ENCODE measurements around the gene TPPP3.

DNA sequence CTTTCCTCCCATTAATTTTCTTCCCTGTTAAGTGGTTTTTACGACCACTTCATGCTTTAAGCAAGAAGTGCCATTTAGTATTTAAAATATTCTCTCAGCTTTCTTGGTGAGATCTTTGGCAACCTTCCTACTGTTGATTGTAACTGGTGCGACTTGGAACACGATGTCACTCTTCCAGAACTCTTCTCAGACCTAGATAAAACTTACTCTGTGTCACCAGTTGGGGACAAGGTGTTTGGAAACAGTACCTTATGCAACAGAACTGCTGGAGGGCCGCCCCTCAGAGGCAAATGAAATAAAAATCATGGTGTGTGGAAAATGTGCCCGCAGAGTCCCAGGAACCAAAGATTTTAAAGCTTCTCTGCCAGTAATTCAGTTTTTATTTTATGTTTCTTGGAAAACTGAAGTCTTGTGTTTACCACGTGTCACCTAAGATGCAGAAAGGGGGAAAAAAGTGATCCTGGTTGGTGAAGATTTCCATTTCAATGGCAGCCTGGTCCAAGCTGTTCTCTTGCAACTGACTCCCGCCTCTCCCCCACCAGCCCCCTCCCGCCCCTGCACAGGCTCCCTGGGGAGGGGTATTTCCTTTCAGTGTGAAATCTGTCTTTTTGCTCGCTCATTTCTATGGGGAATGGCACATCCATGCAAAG is 30.4 kb upstream of the TPPP3 start:
- TF ChIP-seq, protein P1, sequence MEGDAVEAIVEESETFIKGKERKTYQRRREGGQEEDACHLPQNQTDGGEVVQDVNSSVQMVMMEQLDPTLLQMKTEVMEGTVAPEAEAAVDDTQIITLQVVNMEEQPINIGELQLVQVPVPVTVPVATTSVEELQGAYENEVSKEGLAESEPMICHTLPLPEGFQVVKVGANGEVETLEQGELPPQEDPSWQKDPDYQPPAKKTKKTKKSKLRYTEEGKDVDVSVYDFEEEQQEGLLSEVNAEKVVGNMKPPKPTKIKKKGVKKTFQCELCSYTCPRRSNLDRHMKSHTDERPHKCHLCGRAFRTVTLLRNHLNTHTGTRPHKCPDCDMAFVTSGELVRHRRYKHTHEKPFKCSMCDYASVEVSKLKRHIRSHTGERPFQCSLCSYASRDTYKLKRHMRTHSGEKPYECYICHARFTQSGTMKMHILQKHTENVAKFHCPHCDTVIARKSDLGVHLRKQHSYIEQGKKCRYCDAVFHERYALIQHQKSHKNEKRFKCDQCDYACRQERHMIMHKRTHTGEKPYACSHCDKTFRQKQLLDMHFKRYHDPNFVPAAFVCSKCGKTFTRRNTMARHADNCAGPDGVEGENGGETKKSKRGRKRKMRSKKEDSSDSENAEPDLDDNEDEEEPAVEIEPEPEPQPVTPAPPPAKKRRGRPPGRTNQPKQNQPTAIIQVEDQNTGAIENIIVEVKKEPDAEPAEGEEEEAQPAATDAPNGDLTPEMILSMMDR (IDR thresholded peaks at IDR 0.05): no peak
- no peak for TF ChIP-seq POLR2AphosphoS5 (IDR thresholded peaks at IDR 0.05; ENCODE audit: low read depth, low read length)
- TF ChIP-seq, protein P2, sequence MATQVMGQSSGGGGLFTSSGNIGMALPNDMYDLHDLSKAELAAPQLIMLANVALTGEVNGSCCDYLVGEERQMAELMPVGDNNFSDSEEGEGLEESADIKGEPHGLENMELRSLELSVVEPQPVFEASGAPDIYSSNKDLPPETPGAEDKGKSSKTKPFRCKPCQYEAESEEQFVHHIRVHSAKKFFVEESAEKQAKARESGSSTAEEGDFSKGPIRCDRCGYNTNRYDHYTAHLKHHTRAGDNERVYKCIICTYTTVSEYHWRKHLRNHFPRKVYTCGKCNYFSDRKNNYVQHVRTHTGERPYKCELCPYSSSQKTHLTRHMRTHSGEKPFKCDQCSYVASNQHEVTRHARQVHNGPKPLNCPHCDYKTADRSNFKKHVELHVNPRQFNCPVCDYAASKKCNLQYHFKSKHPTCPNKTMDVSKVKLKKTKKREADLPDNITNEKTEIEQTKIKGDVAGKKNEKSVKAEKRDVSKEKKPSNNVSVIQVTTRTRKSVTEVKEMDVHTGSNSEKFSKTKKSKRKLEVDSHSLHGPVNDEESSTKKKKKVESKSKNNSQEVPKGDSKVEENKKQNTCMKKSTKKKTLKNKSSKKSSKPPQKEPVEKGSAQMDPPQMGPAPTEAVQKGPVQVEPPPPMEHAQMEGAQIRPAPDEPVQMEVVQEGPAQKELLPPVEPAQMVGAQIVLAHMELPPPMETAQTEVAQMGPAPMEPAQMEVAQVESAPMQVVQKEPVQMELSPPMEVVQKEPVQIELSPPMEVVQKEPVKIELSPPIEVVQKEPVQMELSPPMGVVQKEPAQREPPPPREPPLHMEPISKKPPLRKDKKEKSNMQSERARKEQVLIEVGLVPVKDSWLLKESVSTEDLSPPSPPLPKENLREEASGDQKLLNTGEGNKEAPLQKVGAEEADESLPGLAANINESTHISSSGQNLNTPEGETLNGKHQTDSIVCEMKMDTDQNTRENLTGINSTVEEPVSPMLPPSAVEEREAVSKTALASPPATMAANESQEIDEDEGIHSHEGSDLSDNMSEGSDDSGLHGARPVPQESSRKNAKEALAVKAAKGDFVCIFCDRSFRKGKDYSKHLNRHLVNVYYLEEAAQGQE (IDR thresholded peaks at IDR 0.05; ENCODE audit: insufficient read depth in 1 of 2, low read depth in 2 of 2, low read length in 1 of 2): no peak
- TF ChIP-seq TCF7L2 (IDR thresholded peaks at IDR 0.05; ENCODE audit: low read depth, low read length): no peak
- TF ChIP-seq SIN3A (IDR thresholded peaks at IDR 0.05; ENCODE audit: borderline replicate concordance, insufficient read depth, low read depth, low read length): no peak
